A204.1 (cell line): Measurements from ENCODE around the gene NT5DC2.
"Not testable (repeated sequence)": the region's sequence is repeated elsewhere in the genome, so short reads cannot be mapped to it uniquely, and the experiment has no call there.

Source experiments
- FAIRE-seq: peaks from 2 replicates; lab custom pipeline; 2012; peaks lifted over from hg19 to GRCh38; lab: Jason Lieb, UNC

The NT5DC2 gene

GRCh38 chr3:52537165-52537620 is 3.5 kb upstream of the NT5DC2 start:
- FAIRE-seq = no peak

DNA sequence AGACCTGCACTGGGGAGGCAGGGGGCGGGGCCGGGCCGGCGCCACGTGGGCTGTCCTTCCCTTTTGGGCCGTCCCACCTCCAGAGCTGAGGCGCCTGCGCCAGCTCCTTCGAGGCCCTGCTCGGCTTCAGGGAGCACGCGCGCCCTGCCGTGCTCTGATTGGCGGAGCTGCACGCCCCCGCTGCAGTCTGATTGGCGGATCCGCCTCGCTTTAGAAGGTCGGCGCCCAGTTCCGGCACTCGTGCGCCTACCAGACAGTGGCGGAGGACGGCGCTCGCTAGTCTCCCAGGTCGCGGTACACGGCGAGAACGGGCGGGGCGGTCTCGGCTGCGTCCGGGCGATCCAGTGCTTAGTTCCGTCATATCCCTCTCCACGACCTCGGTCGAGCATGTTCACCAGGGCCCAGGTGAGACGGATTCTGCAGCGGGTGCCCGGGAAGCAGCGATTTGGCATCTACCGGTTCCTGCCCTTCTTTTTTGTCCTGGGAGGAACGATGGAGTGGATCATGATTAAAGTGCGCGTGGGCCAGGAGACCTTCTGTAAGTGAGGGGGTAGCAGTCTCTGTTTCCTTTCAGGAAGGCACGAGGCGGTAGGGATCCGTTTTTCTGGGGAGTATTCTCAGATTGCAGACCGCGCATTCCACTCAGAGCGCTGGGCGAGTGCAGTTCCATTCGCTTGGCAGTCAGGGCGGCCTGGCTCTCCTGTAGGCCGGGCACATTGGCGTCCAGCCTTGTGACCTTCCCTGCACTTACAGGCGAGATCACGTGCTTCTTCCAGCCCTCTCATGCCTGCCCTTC is 2.9 kb upstream of the NT5DC2 start, which contains the start of gene UQCC5:
TSS of gene UQCC5 (plus strand) at position 237 of the 796 bp plus-strand sequence. CDS start at position 388, 151 bp downstream.
- FAIRE-seq = peak; percentile 95

- no peak for FAIRE-seq
Observed at GRCh38 chr3:52536112-52536368, 2.4 kb upstream of the NT5DC2 start.

- no peak for FAIRE-seq
Observed at GRCh38 chr3:52535411-52536111, 1.9 kb upstream of the NT5DC2 start.

GRCh38 chr3:52534281-52535183 is 875 bp upstream of the NT5DC2 start:
- no peak for FAIRE-seq

DNA sequence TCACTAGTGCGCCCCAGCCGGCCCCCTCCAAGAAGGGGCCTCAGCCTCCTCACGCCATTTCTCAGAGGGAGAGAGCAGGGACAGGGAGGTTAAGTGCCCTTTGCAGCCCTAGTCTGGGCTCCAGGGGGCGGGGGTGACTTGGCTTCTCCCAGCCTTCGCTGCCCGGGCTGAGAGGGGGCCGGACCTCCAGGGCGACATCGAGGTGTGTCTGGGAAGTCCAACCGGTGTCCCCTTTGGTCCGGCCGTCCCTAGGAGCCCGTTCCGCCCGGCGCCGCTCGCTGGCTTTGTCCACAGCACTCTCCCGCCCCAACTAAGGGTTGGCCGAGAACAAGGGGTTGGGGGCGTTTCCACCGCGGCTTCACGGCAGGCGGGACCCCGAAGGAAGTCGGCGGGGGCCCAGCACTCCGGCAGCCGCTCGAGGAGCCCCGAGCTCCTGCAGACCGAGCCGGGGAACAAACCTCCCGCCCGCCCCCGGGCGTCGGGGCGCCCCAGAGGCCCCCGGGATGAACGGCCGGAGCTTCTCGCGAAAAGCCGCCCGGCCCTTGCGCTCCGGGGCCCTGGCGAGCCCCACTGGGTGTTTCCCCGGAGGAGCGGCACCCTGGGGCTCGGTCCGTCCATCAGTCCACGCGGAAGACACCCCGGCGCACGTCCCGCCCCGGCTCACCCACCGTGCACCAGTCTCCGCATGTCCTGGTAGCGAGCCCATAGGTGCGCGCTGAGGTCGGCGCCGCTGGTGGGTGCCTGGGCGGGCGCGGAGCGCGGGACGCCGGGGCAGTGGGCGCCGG is 627 bp downstream of the NT5DC2 start:
- no peak for FAIRE-seq

GRCh38 chr3:52532517-52532837 is 1.2 kb downstream of the NT5DC2 start:
- no peak for FAIRE-seq

- no peak for FAIRE-seq
Observed at GRCh38 chr3:52531860-52532516, 1.7 kb downstream of the NT5DC2 start.

GRCh38 chr3:52530918-52531826 is 2.5 kb downstream of the NT5DC2 start:
- FAIRE-seq = no peak

- FAIRE-seq = no peak
Observed at GRCh38 chr3:52529376-52530333, 4.0 kb downstream of the NT5DC2 start.

DNA sequence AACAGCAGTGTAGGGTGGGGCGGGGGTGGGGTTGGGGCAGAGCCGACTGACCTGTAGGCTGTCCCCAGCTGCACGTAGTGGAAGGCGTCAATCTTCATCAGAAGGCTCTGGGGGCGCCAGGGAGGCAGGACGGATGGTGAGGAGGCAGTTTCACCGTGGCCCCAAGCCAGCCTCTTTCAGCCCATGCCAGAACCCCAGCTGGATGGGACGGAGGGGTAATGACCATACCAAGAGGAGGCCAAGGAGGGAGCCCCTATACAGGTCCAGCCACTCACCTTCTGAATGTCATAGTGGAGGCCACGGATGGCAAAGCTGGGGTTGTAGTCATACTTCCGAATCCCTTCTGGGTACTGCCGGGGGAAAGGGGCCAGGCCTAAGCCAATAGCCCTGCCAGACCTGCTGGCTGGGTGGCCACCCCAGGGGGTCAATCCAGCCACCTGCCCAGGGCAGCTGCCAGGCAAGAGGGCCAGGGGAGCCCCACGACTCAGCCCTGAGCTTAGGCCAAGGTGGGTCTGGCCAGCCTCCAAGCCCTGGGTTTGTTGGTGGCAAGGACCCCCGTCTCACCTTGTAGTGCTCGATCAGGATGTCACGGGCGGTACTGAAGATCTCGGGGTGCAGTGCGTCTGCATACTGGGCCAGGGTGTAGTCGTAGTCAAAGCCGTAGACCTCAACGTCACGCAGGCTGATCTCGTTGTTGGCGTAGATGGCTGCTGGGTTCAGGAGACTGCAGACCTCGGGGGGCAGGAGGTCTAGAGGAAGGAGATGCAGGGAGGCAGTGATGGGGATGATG is 4.9 kb downstream of the NT5DC2 start:
- no peak for FAIRE-seq

DNA sequence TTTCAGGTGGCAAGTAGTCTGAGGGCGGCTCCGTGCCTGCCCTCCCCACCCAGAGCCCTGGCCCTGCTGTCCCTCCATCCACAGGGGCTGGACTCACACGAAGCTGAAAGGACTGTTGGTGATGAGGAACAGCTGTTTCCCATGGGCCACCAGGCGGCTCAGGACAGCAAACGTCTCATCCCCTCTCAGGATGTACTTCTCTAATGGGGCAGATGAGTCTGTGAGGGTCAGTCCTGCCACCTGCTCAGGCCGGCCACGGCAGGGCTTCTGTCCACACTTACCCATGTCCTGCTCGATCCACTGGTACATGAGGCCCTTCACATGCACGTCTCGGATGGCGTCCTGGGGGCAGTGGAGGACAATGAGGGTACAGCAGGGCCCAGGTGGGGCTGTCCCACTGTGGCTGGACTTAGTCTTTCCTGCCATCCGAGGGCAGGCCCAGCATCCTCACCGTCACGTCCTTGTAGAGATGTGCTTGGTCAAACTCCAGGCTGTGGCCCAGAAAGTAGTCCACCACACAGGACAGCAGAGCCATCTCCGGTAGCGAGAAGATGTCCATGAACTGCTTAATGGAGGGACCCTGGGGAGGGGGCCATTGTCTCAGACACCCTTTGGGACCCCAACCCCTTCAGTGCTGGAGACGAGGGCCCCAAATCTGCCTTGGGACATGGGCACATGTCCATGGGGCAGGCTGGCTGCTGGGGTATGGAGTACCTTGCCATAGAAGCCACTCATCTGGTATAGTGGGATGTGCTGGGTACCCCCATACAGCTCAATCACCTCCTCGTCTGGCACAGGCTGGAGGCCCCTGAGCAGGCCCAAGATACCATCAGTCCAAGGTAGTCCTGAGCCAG is 5.7 kb downstream of the NT5DC2 start:
- FAIRE-seq = no peak

GRCh38 chr3:52527039-52527731 is 6.5 kb downstream of the NT5DC2 start:
- FAIRE-seq = no peak

GRCh38 chr3:52526671-52527038 is 7.0 kb downstream of the NT5DC2 start:
- FAIRE-seq = not testable (repeated sequence)

DNA sequence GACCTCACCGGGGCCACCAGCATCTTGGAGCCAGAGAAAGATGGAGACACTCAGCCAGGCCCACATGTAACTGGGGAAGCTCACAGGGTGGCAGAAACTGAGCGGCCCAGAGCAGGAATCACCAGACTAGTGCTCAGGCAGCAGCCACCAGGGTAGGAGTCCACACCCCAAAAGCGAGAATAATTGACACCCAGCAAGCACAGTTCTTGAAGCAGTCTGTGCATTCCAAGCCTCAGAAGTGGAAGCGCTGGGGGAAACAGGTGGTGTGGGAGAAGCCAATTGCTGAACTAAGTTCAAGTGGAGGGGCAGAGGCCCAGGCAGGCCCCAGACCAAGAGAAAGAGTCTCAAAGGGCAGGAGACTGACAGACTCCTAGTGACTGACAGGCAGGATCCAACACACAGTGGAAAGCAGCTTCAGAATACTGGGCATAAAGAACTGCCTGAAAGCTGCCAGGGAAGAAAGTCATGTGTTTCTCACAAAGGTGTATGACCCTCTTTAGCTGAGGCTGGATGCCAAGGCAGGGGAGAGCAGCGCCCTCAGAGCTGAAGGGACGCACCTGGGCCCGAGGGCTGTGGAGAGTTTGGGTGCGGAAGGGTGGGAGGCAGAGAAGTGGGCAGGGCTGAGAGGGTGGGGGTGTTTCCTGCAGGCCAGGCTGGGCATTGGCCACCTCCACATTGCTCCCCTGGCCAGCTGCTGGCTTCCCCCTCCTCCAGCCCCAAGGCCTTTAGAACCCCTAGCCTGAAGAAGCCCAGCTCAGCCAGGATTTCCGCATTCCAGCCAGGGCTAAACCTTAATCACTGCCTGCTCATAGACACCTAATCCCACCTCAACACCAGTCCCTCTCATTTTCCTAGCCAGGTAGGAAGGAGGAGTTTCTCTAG is 7.7 kb downstream of the NT5DC2 start:
- FAIRE-seq = no peak
